Measurements from ENCODE around the gene FTSJ3.

DNA sequence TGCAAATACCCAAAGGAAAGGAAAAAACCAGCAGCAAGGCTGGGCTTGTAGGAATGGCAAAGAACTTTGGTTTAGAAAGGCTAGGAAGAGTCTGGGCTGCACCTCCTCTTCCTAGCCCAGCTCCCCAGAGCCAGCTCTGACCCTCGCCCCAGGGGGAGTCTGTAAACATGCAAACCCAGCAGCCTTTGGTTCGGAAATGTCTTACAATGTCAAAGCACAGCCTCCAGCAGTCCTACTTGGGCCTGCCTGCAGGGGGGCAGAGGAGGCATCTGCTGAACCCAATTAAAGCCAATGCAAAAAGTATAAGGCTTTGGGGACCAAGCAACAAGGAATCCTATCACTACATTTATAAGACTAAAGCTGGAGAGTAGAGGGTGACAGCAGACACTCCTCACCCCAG, 5.0 kb upstream of the FTSJ3 start:
- TF ChIP-seq CTCF (IDR thresholded peaks at IDR 0.05; ENCODE audit: poor library complexity) (no peak), EZH2 (IDR thresholded peaks at IDR 0.05; ENCODE audit: borderline replicate concordance) (no peak)
